Right ventricle myocardium superior (tissue), 1 donor: ENCODE measurements around the gene POU3F2. TPM values are rescaled to one million over a fixed set of nuclear protein-coding genes. Genes with fewer than 3 reads are reported as not detected.

Experiments used
- ATAC-seq: fragments of 200-7000 bp; cut with Tn5 transposase; one replicate; pipeline ENCODE4 v1.9.1; 2020; ENCODE audit warnings: mild to moderate bottlenecking; ENCODE audit not compliant: poor library complexity
- DNase-seq: peaks from one replicate; pipeline ENCODE4 v3.0.0-alpha.2; 2020
- intact Hi-C: fragments of 100-400 bp; cut with DNase I; formaldehyde crosslinking; loops from one replicate; pipeline ENCODE4 v1.11.2; 2022
- long read RNA-seq: library from polyadenylated mRNA; unstranded; transcript quantifications from one replicate; pipeline ENCODE4 v2.0.0, GENCODE V29; 2021
- total RNA-seq: library from RNA; stranded (reverse); fragmentation: NEBNext Ultra II Directional; extraction: Animal tissue kit (Norgen Biotek cat#: 25700); gene quantifications from one replicate; pipeline ENCODE4 v1.2.1, GENCODE V29; 2021
- donor health status: DM: no; HTN: yes; CAD: no; lungs with severe emphysema.

Gene POU3F2
- total RNA-seq = not detected
- long read RNA-seq = 0 reads

GRCh38 chr6:98834060-98835031 is at the start of gene POU3F2:
Gene POU3F2, plus strand, starts transcription at chr6:98834574. Its CDS starts 300 bp downstream, at chr6:98834874.
- intact Hi-C loops = loop anchor here (10.0 kb wide), 1 partner anchor 280 kb away; no protein-coding TSS in a partner anchor
- DNase-seq (peak; percentile 75), ATAC-seq (peak; percentile 72)

- ATAC-seq = no peak
- no peak for DNase-seq
- intact Hi-C loops = no loop called here
Measured at GRCh38 chr6:98787435-98787834, 46.9 kb upstream of the POU3F2 start.

GRCh38 chr6:98787961-98788360 is 46.4 kb upstream of the POU3F2 start:
- ATAC-seq (no peak), DNase-seq (no peak)
- intact Hi-C loops = no loop called here

GRCh38 chr6:98794307-98794842 is 40.0 kb upstream of the POU3F2 start:
- intact Hi-C loops = no loop called here
- ATAC-seq = no peak
- DNase-seq = no peak

GRCh38 chr6:98797217-98797994 is 37.0 kb upstream of the POU3F2 start:
- ATAC-seq (no peak), DNase-seq (no peak)
- intact Hi-C loops = no loop called here

GRCh38 chr6:98800866-98801265 is 33.5 kb upstream of the POU3F2 start:
- intact Hi-C loops = no loop called here
- no peak for DNase-seq
- no peak for ATAC-seq

GRCh38 chr6:98808541-98809210 is 25.7 kb upstream of the POU3F2 start:
- intact Hi-C loops = no loop called here
- DNase-seq (no peak), ATAC-seq (no peak)

- DNase-seq = no peak
- no peak for ATAC-seq
- intact Hi-C loops = no loop called here
Measured at GRCh38 chr6:98812220-98812619, 22.2 kb upstream of the POU3F2 start.

- intact Hi-C loops = no loop called here
- DNase-seq (no peak), ATAC-seq (no peak)
Measured at GRCh38 chr6:98816799-98817198, 17.6 kb upstream of the POU3F2 start.

- ATAC-seq = no peak
- intact Hi-C loops = no loop called here
- no peak for DNase-seq
Measured at GRCh38 chr6:98821756-98822405, 12.5 kb upstream of the POU3F2 start.

GRCh38 chr6:98823428-98824161 is 10.8 kb upstream of the POU3F2 start:
- no peak for ATAC-seq
- intact Hi-C loops = no loop called here
- DNase-seq = no peak

GRCh38 chr6:98824162-98824901 is 10.0 kb upstream of the POU3F2 start:
- DNase-seq = no peak
- intact Hi-C loops = no loop called here
- no peak for ATAC-seq

- intact Hi-C loops = no loop called here
- ATAC-seq (no peak), DNase-seq (no peak)
Measured at GRCh38 chr6:98824902-98825599, 9.3 kb upstream of the POU3F2 start.

- DNase-seq (no peak), ATAC-seq (no peak)
- intact Hi-C loops = no loop called here
Measured at GRCh38 chr6:98825600-98826230, 8.7 kb upstream of the POU3F2 start.

- intact Hi-C loops = no loop called here
Measured at GRCh38 chr6:98827295-98828159, 6.8 kb upstream of the POU3F2 start.

More at GRCh38 chr6:98827295-98828159, 6.8 kb upstream of the POU3F2 start:
- DNase-seq = peak; percentile 36
- no peak for ATAC-seq
